ENCODE measurements around the gene IRF1. TPM values are rescaled to one million over a fixed set of nuclear protein-coding genes. Genes with fewer than 3 reads are reported as not detected.
A peak's percentile ranks its signal among the peaks of the same experiment; 100 is the strongest.

Gene IRF1
- total RNA-seq, 1 donor from 2014 or later: 2.9 TPM

- H3K27me3 ChIP-seq (ENCODE audit: control insufficient read depth, insufficient read depth, low read length): no peaks in the 10 kb centered on the region
- TF ChIP-seq, protein P1, sequence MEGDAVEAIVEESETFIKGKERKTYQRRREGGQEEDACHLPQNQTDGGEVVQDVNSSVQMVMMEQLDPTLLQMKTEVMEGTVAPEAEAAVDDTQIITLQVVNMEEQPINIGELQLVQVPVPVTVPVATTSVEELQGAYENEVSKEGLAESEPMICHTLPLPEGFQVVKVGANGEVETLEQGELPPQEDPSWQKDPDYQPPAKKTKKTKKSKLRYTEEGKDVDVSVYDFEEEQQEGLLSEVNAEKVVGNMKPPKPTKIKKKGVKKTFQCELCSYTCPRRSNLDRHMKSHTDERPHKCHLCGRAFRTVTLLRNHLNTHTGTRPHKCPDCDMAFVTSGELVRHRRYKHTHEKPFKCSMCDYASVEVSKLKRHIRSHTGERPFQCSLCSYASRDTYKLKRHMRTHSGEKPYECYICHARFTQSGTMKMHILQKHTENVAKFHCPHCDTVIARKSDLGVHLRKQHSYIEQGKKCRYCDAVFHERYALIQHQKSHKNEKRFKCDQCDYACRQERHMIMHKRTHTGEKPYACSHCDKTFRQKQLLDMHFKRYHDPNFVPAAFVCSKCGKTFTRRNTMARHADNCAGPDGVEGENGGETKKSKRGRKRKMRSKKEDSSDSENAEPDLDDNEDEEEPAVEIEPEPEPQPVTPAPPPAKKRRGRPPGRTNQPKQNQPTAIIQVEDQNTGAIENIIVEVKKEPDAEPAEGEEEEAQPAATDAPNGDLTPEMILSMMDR (IDR thresholded peaks at IDR 0.05; ENCODE audit: insufficient read depth, low read length, severe bottlenecking): no peak
- DNase-seq (ENCODE audit: low read depth) (no peak), FAIRE-seq (no peak)
- H3K36me3 ChIP-seq (ENCODE audit: control insufficient read depth, insufficient read depth, low read length): no peaks in the 10 kb centered on the region
- no peak overlapping the region for H3K4me3 ChIP-seq (ENCODE audit: low read depth, low read length)
These were observed 21.1 kb downstream of the IRF1 start for GRCh38 chr5:132469380-132470009.

DNA sequence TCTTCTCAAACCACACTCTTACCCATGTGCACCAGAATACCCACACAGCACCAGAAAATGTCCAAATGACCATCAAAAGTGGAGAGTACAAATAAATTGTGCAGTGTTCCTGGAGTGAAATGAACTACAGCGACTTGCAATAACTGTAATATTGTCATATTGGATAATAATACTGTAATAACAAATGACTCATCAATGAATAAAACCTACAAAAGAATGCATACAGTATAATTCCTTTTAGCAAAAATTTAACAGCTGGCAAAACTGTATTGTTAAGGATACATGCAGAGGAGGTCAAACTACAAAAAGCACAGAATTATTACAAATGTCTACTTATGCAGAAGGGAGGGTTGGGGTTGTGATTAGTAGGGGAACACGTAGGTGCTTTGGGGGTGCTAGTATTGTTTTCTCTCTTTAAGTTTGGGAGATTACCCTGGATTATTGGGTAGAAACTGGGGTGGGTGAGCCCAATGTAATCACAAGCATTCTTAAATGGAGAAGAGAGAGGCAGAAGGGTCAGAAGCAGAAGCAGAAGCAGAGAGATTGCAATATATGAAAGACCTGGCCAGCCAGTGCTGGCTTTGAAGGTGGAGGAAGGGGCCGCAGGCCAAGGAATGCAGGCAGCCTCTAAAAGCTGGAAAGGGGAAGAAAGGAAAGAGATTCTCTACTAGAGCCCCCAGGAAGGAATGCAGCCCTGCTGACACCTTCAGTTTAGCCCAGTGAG lies 21.8 kb downstream of the IRF1 start:
- DNase-seq (ENCODE audit: low read depth): no peak
- no peak overlapping the region for H3K4me3 ChIP-seq (ENCODE audit: low read depth, low read length)
- FAIRE-seq: no peak
- no peaks in the 10 kb centered on the region for H3K36me3 ChIP-seq (ENCODE audit: control insufficient read depth, insufficient read depth, low read length)
- H3K27me3 ChIP-seq (ENCODE audit: control insufficient read depth, insufficient read depth, low read length): no peaks in the 10 kb centered on the region
- TF ChIP-seq, protein P1 (IDR thresholded peaks at IDR 0.05; ENCODE audit: insufficient read depth, low read length, severe bottlenecking): no peak

GRCh38 chr5:132467287-132467984 lies 23.1 kb downstream of the IRF1 start:
- TF ChIP-seq, protein P1 (IDR thresholded peaks at IDR 0.05; ENCODE audit: insufficient read depth, low read length, severe bottlenecking): no peak
- H3K4me3 ChIP-seq (ENCODE audit: low read depth, low read length): no peak overlapping the region
- no peaks in the 10 kb centered on the region for H3K36me3 ChIP-seq (ENCODE audit: control insufficient read depth, insufficient read depth, low read length)
- DNase-seq (ENCODE audit: low read depth) (no peak), FAIRE-seq (no peak)
- no peaks in the 10 kb centered on the region for H3K27me3 ChIP-seq (ENCODE audit: control insufficient read depth, insufficient read depth, low read length)

DNA sequence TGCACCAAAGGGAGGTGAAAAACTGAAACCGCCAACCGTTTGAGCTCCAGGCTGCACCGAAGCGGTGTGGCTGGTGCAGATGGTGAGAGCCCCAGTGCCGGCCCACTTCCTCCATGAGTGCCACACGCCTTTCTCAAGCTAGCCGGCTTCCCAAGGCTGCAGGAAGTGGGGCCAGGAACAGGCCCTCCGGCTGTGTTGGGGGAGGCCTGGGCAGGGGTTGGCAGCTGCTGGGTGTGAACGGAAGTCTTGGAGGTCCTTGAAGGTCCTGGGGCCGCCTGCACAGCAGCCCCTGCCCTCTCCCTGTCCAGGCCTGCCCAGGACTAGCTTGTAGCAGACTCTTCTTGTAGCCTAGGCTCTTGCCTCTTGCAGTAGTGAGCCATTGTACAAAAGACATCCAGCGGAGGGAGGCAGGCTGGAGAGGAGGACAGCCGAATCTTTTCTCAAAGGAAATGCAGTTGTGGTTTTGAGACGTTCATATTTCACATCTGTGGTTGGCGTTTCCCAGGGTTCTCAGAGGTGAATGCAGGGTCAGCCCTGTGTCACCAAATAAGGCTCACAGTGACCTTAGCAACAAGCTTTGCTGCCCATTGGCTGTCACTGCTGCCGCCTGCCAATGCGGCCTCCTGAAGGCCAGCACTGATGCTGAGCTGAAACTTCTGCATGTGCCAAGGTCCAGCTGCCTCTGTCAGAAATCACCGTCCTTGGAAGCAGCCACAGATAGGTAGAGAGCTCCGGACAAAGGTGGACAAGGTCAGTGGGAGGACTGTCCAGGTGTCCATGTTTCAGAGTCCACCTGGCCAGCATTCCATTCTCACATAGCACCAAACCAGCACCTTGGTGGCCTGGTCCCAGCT lies 23.9 kb downstream of the IRF1 start:
- TF ChIP-seq, protein P1 (IDR thresholded peaks at IDR 0.05; ENCODE audit: insufficient read depth, low read length, severe bottlenecking): no peak
- H3K27me3 ChIP-seq (ENCODE audit: control insufficient read depth, insufficient read depth, low read length): no peaks in the 10 kb centered on the region
- no peak overlapping the region for H3K4me3 ChIP-seq (ENCODE audit: low read depth, low read length)
- H3K36me3 ChIP-seq (ENCODE audit: control insufficient read depth, insufficient read depth, low read length): no peaks in the 10 kb centered on the region
- DNase-seq (ENCODE audit: low read depth) (peak; percentile 54), FAIRE-seq (no peak)

DNA sequence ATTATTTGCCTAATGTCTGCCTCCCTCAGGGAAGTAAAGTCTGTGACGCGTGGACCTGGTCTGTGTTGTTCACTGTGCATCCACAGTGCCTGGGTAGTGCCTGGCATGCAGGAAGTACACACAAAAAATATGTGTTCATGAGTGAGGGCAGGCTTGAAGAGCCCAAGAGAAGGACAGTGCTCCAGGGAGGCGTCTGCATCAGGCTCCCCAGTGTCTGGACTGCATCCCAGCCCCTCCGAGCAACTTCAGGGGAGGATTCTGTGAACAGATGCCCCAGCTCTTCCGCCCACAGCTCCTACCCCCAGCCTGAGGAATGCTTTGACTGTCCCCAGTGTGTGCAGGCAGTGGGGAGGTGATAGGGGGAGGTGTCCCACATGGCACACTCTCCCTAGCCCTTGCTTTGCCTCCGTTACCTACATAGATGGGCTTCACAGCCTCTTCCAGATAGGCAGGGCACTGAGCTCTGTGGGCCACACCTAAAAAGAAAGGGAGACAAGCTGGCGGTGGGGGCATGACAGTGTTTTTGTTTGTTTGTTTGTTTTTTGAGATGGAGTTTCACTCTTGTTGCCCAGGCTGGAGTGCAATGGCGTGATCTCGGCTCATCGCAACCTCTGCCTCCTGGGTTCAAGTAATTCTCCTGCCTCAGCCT lies 25.4 kb downstream of the IRF1 start:
- no peaks in the 10 kb centered on the region for H3K27me3 ChIP-seq (ENCODE audit: control insufficient read depth, insufficient read depth, low read length)
- H3K36me3 ChIP-seq (ENCODE audit: control insufficient read depth, insufficient read depth, low read length): no peaks in the 10 kb centered on the region
- FAIRE-seq (no peak), DNase-seq (ENCODE audit: low read depth) (no peak)
- H3K4me3 ChIP-seq (ENCODE audit: low read depth, low read length): no peak overlapping the region
- TF ChIP-seq, protein P1 (IDR thresholded peaks at IDR 0.05; ENCODE audit: insufficient read depth, low read length, severe bottlenecking): no peak

Data from bronchial epithelial cell (primary cell).